Measurements from ENCODE around the gene ATP23. TPM values are rescaled to one million over a fixed set of nuclear protein-coding genes. Genes with fewer than 3 reads are reported as not detected.

Gene ATP23
- polyA plus RNA-seq, 1 of the 3 experiments (the other 2 are of a cell fraction), result 6.4 TPM

DNA sequence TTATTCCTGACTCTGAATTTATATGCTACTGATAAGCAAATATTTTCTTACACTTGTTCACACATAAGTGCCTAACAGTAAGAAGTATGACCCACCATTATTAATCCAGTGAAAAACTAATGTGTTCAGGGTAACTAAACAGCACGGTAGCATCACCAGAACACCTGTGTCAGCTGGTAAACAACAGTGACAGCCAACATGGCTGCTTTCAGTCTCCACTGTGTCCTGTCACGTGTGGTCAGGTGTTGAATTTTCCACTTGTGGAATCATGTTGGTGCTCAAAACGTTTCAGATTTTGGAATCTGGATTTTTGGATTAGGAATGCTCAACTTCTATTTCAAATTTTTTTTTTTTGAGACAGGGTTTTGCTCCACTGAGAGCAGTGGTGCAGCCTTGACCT lies 14.3 kb upstream of the ATP23 start:
- ChIA-PET POLR2A (no interaction called here), CTCF (interaction anchor here (0.6 kb wide), 1 partner anchor 689 kb away, joined by 3 read pairs; no protein-coding TSS in a partner anchor)
- no peaks in the 10 kb centered on the region for H4K20me1 ChIP-seq (ENCODE audit: insufficient read depth)
- no peaks in the 10 kb centered on the region for H3K9me2 ChIP-seq
- H3K79me2 ChIP-seq (ENCODE audit: insufficient read depth), result no peaks in the 10 kb centered on the region
- H3K9me3 ChIP-seq, result no peaks in the 10 kb centered on the region
- H3F3A ChIP-seq (replicated peaks; ENCODE audit: insufficient read depth), result no peaks in the 10 kb centered on the region
- no peak overlapping the region for H3K27ac ChIP-seq (ENCODE audit: low read depth in 2 of 2, low read length in 1 of 2)
- H3K4me3 ChIP-seq (ENCODE audit: low read depth in 2 of 2, low read length in 1 of 2), result no peak overlapping the region
- WGBS (ENCODE audit: low lambda C conversion rate), result 42% methylated on average over 3 of the region's 3 CpGs
- H3K4me2 ChIP-seq, result no peak overlapping the region
- no peak overlapping the region for H3K9ac ChIP-seq
- TF ChIP-seq SIN3A (IDR thresholded peaks at IDR 0.05; ENCODE audit: borderline replicate concordance, low read depth, low read length) (no peak), CHD2 (IDR thresholded peaks at IDR 0.05; ENCODE audit: low read length, partially characterized antibody) (no peak), NFIC (IDR thresholded peaks at IDR 0.05; ENCODE audit: borderline replicate concordance) (no peak), FOXJ3 (CRISPR knock-in tag; IDR thresholded peaks at IDR 0.05) (no peak), RAD21 (IDR thresholded peaks at IDR 0.05; ENCODE audit: low read length) (no peak), POLR2AphosphoS5 (IDR thresholded peaks at IDR 0.05; ENCODE audit: low read depth, low read length) (no peak)
- H2AFZ ChIP-seq (ENCODE audit: low read depth), result no peak overlapping the region
- no peaks in the 10 kb centered on the region for H3K4me1 ChIP-seq (ENCODE audit: control insufficient read depth in 1 of 2, insufficient read depth in 2 of 2, low read depth in 1 of 2, low read length in 1 of 2)
- no peaks in the 10 kb centered on the region for H3K27me3 ChIP-seq (ENCODE audit: insufficient read depth)
- no peak for DNase-seq
- H3K36me3 ChIP-seq (replicated peaks in 1 of 2; ENCODE audit: control insufficient read depth in 1 of 2, insufficient read depth in 2 of 2, low read length in 1 of 2), result peaks cover 0 to 6% of the 10 kb centered on the region in 2 experiments

DNA sequence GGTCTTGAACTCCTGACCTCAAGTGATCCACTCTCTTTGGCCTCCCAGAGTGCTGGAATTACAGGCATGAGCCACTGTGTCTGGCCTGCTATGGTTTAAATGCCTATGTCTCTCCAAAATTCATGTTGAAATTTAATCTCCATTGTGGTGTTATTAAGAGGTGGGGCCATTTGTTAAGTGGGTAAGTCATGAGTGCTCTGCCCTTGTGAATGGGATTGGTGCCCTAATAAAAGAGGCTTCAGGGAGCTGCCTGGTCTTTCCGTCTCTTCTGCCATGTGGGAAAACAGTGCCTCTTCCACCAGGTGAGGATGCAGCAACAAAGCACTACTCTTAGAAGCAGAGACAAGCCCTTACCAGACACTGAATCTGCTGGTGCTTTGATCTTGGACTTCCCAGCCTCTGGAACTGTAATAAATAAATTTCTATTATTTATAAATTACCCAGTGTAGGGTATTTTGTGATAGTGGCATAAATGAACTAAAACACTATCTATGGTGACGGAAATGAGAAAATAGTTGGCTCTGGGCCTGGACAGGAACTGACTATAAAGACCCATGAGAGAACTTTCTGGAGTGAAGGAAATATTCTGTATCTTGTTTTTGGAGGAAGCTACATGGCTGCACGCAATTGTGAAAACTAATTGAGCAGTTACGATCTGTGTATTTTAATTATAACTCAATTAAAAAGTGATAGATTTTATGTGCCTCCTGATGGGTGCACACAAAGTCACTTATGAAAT lies 12.1 kb upstream of the ATP23 start:
- ChIA-PET POLR2A (no interaction called here), CTCF (no interaction called here)
- no peak for DNase-seq
- Histone ChIP-seq H3F3A (replicated peaks; ENCODE audit: insufficient read depth) (no peaks in the 10 kb centered on the region), H3K4me1 (ENCODE audit: control insufficient read depth in 1 of 2, insufficient read depth in 2 of 2, low read depth in 1 of 2, low read length in 1 of 2) (no peaks in the 10 kb centered on the region), H2AFZ (ENCODE audit: low read depth) (no peak overlapping the region), H4K20me1 (ENCODE audit: insufficient read depth) (no peaks in the 10 kb centered on the region), H3K27ac (ENCODE audit: low read depth in 2 of 2, low read length in 1 of 2) (no peak overlapping the region), H3K36me3 (replicated peaks in 1 of 2; ENCODE audit: control insufficient read depth in 1 of 2, insufficient read depth in 2 of 2, low read length in 1 of 2) (peaks cover 0 to 21% of the 10 kb centered on the region in 2 experiments), H3K9me3 (no peaks in the 10 kb centered on the region), H3K9me2 (no peaks in the 10 kb centered on the region), H3K4me3 (ENCODE audit: low read depth in 2 of 2, low read length in 1 of 2) (no peak overlapping the region), H3K9ac (no peak overlapping the region), H3K4me2 (no peak overlapping the region), H3K79me2 (ENCODE audit: insufficient read depth) (no peaks in the 10 kb centered on the region), H3K27me3 (ENCODE audit: insufficient read depth) (no peaks in the 10 kb centered on the region)
- TF ChIP-seq, protein P1, sequence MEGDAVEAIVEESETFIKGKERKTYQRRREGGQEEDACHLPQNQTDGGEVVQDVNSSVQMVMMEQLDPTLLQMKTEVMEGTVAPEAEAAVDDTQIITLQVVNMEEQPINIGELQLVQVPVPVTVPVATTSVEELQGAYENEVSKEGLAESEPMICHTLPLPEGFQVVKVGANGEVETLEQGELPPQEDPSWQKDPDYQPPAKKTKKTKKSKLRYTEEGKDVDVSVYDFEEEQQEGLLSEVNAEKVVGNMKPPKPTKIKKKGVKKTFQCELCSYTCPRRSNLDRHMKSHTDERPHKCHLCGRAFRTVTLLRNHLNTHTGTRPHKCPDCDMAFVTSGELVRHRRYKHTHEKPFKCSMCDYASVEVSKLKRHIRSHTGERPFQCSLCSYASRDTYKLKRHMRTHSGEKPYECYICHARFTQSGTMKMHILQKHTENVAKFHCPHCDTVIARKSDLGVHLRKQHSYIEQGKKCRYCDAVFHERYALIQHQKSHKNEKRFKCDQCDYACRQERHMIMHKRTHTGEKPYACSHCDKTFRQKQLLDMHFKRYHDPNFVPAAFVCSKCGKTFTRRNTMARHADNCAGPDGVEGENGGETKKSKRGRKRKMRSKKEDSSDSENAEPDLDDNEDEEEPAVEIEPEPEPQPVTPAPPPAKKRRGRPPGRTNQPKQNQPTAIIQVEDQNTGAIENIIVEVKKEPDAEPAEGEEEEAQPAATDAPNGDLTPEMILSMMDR (IDR thresholded peaks at IDR 0.05), result no peak
- TF ChIP-seq, protein P2, sequence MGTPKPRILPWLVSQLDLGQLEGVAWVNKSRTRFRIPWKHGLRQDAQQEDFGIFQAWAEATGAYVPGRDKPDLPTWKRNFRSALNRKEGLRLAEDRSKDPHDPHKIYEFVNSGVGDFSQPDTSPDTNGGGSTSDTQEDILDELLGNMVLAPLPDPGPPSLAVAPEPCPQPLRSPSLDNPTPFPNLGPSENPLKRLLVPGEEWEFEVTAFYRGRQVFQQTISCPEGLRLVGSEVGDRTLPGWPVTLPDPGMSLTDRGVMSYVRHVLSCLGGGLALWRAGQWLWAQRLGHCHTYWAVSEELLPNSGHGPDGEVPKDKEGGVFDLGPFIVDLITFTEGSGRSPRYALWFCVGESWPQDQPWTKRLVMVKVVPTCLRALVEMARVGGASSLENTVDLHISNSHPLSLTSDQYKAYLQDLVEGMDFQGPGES (IDR thresholded peaks at IDR 0.05; ENCODE audit: low read depth, low read length), result no peak
- 94% methylated on average over 4 of the region's 4 CpGs for WGBS (ENCODE audit: low lambda C conversion rate)
